ENCODE data around the gene TPPP. TPM values are rescaled to one million over a fixed set of nuclear protein-coding genes. Genes with fewer than 3 reads are reported as not detected.
A peak's percentile ranks its signal among the peaks of the same experiment; 100 is the strongest.

TPPP gene
- total and polyA plus RNA-seq, 9 donors, result 3.6 to 14.2 (median 7.0) TPM

GRCh38 chr5:671459-672328, 21.5 kb downstream of the TPPP start:
- Histone ChIP-seq H3K4me1 (ENCODE audit: control insufficient read depth, insufficient read depth, low read length) (peaks cover 43% of the 10 kb centered on the region), H3K27ac (ENCODE audit: low read length) (peak overlapping the region; percentile 80), H3K36me3 (ENCODE audit: control insufficient read depth, insufficient read depth, low read length) (peaks cover 2% of the 10 kb centered on the region), H3K27me3 (ENCODE audit: control insufficient read depth, insufficient read depth, low read length) (peaks cover 3% of the 10 kb centered on the region), H3K9me3 (replicated peaks; ENCODE audit: control insufficient read depth, low read depth, low read length) (no peaks in the 10 kb centered on the region), H3K4me3 (ENCODE audit: low read length) (no peak overlapping the region)
- peak; percentile 76 for DNase-seq
- 25% methylated on average over 24 of the region's 27 CpGs for WGBS (ENCODE audit: insufficient coverage)

- Histone ChIP-seq H3K9me3 (replicated peaks; ENCODE audit: control insufficient read depth, low read depth, low read length) (no peaks in the 10 kb centered on the region), H3K27me3 (ENCODE audit: control insufficient read depth, insufficient read depth, low read length) (peaks cover 3% of the 10 kb centered on the region), H3K4me3 (ENCODE audit: low read length) (no peak overlapping the region), H3K4me1 (ENCODE audit: control insufficient read depth, insufficient read depth, low read length) (peaks cover 43% of the 10 kb centered on the region), H3K27ac (ENCODE audit: low read length) (no peak overlapping the region), H3K36me3 (ENCODE audit: control insufficient read depth, insufficient read depth, low read length) (peaks cover 2% of the 10 kb centered on the region)
- DNase-seq, result no peak
- WGBS (ENCODE audit: insufficient coverage), result 68% methylated on average over 17 of the region's 33 CpGs
These were observed 22.5 kb downstream of the TPPP start for GRCh38 chr5:670396-671270.

GRCh38 chr5:669842-670395, 23.2 kb downstream of the TPPP start:
- DNase-seq, result no peak
- H3K27ac ChIP-seq (ENCODE audit: low read length), result no peak overlapping the region

GRCh38 chr5:669111-669841, 23.9 kb downstream of the TPPP start:
- Histone ChIP-seq H3K4me1 (ENCODE audit: control insufficient read depth, insufficient read depth, low read length) (peaks cover 34% of the 10 kb centered on the region), H3K4me3 (ENCODE audit: low read length) (no peak overlapping the region), H3K9me3 (replicated peaks; ENCODE audit: control insufficient read depth, low read depth, low read length) (no peaks in the 10 kb centered on the region), H3K27ac (ENCODE audit: low read length) (no peak overlapping the region), H3K36me3 (ENCODE audit: control insufficient read depth, insufficient read depth, low read length) (peaks cover 13% of the 10 kb centered on the region), H3K27me3 (ENCODE audit: control insufficient read depth, insufficient read depth, low read length) (peaks cover 3% of the 10 kb centered on the region)
- DNase-seq, result no peak
- WGBS (ENCODE audit: insufficient coverage), result 63% methylated on average over 27 of the region's 40 CpGs

More at GRCh38 chr5:669842-670395, 23.2 kb downstream of the TPPP start:
- peaks cover 7% of the 10 kb centered on the region for H3K36me3 ChIP-seq (ENCODE audit: control insufficient read depth, insufficient read depth, low read length)
- 79% methylated on average over 18 of the region's 22 CpGs for WGBS (ENCODE audit: insufficient coverage)
- no peaks in the 10 kb centered on the region for H3K9me3 ChIP-seq (replicated peaks; ENCODE audit: control insufficient read depth, low read depth, low read length)
- peaks cover 40% of the 10 kb centered on the region for H3K4me1 ChIP-seq (ENCODE audit: control insufficient read depth, insufficient read depth, low read length)
- peaks cover 3% of the 10 kb centered on the region for H3K27me3 ChIP-seq (ENCODE audit: control insufficient read depth, insufficient read depth, low read length)
- H3K4me3 ChIP-seq (ENCODE audit: low read length), result no peak overlapping the region

- 74% methylated on average over 41 of the region's 44 CpGs for WGBS (ENCODE audit: insufficient coverage)
- no peak overlapping the region for H3K4me3 ChIP-seq (ENCODE audit: low read length)
- H3K4me1 ChIP-seq (ENCODE audit: control insufficient read depth, insufficient read depth, low read length), result peaks cover 25% of the 10 kb centered on the region
- H3K36me3 ChIP-seq (ENCODE audit: control insufficient read depth, insufficient read depth, low read length), result peaks cover 22% of the 10 kb centered on the region
- peaks cover 3% of the 10 kb centered on the region for H3K27me3 ChIP-seq (ENCODE audit: control insufficient read depth, insufficient read depth, low read length)
- no peak for DNase-seq
- H3K27ac ChIP-seq (ENCODE audit: low read length), result no peak overlapping the region
- no peaks in the 10 kb centered on the region for H3K9me3 ChIP-seq (replicated peaks; ENCODE audit: control insufficient read depth, low read depth, low read length)
These were observed 24.7 kb downstream of the TPPP start for GRCh38 chr5:668283-668995.

- Histone ChIP-seq H3K27me3 (ENCODE audit: control insufficient read depth, insufficient read depth, low read length) (no peaks in the 10 kb centered on the region), H3K36me3 (ENCODE audit: control insufficient read depth, insufficient read depth, low read length) (peaks cover 33% of the 10 kb centered on the region), H3K4me1 (ENCODE audit: control insufficient read depth, insufficient read depth, low read length) (peaks cover 10% of the 10 kb centered on the region), H3K27ac (ENCODE audit: low read length) (no peak overlapping the region), H3K4me3 (ENCODE audit: low read length) (no peak overlapping the region), H3K9me3 (replicated peaks; ENCODE audit: control insufficient read depth, low read depth, low read length) (peaks cover 2% of the 10 kb centered on the region)
- 92% methylated on average over 12 of the region's 13 CpGs for WGBS (ENCODE audit: insufficient coverage)
- no peak for DNase-seq
These were observed 26.2 kb downstream of the TPPP start for GRCh38 chr5:666816-667498.

- peaks cover 40% of the 10 kb centered on the region for H3K36me3 ChIP-seq (ENCODE audit: control insufficient read depth, insufficient read depth, low read length)
- peaks cover 2% of the 10 kb centered on the region for H3K4me1 ChIP-seq (ENCODE audit: control insufficient read depth, insufficient read depth, low read length)
- no peak overlapping the region for H3K27ac ChIP-seq (ENCODE audit: low read length)
- no peak overlapping the region for H3K4me3 ChIP-seq (ENCODE audit: low read length)
- no peaks in the 10 kb centered on the region for H3K27me3 ChIP-seq (ENCODE audit: control insufficient read depth, insufficient read depth, low read length)
- H3K9me3 ChIP-seq (replicated peaks; ENCODE audit: control insufficient read depth, low read depth, low read length), result peaks cover 2% of the 10 kb centered on the region
- WGBS (ENCODE audit: insufficient coverage), result 92% methylated on average over 37 of the region's 40 CpGs
- DNase-seq, result no peak
These were observed 27.0 kb downstream of the TPPP start for GRCh38 chr5:665956-666711.

- Histone ChIP-seq H3K27me3 (ENCODE audit: control insufficient read depth, insufficient read depth, low read length) (no peaks in the 10 kb centered on the region), H3K27ac (ENCODE audit: low read length) (no peak overlapping the region), H3K4me1 (ENCODE audit: control insufficient read depth, insufficient read depth, low read length) (no peaks in the 10 kb centered on the region), H3K4me3 (ENCODE audit: low read length) (no peak overlapping the region), H3K36me3 (ENCODE audit: control insufficient read depth, insufficient read depth, low read length) (peaks cover 44% of the 10 kb centered on the region), H3K9me3 (replicated peaks; ENCODE audit: control insufficient read depth, low read depth, low read length) (peaks cover 2% of the 10 kb centered on the region)
- whole genome bisulfite sequencing (ENCODE audit: insufficient coverage), result 90% methylated on average over 4 of the region's 8 CpGs
- DNase-seq, result no peak
These were observed 27.6 kb downstream of the TPPP start for GRCh38 chr5:665541-665955.

All from muscle of leg (tissue), 11 donors.